HepG2 (cell line): Measurements from ENCODE around the gene UFL1. TPM values are rescaled to one million over a fixed set of nuclear protein-coding genes. Genes with fewer than 3 reads are reported as not detected.

Experiments
- AGO1 ChIP-seq: fragments of 200-400 bp; formaldehyde crosslinking; IDR thresholded peaks from 2 replicates; pipeline ENCODE4 v1.6.1; 2017; ENCODE audit warnings: mild to moderate bottlenecking, low read depth, low read length, moderate library complexity; ENCODE audit not compliant: poor library complexity, severe bottlenecking
- FOXM1 ChIP-seq: sonication (generic); formaldehyde crosslinking; IDR thresholded peaks from 2 replicates; pipeline ENCODE4 v1.5.0; 2020; ENCODE audit warnings: missing genetic modification reagents
- FOXO1 ChIP-seq: sonication (generic); formaldehyde crosslinking; IDR thresholded peaks from 2 replicates; pipeline ENCODE4 v1.4.0; 2020; ENCODE audit warnings: missing genetic modification reagents
- GABPB1 ChIP-seq: IDR thresholded peaks from 2 replicates; pipeline ENCODE4 v1.6.1; 2016; ENCODE audit warnings: mild to moderate bottlenecking, missing genetic modification reagents, moderate library complexity, missing compliant biosample characterization
- KLF16 ChIP-seq, 2 experiments: sonication (generic) in 1 of 2; formaldehyde crosslinking in 1 of 2; IDR thresholded peaks; 2 replicates each; pipeline versions ENCODE4 v1.6.1 to v1.8.0; 2016 to 2023; ENCODE audit warnings: missing genetic modification reagents in 2 of 2, missing compliant biosample characterization in 1 of 2
- TBL1XR1 ChIP-seq: fragments of 150-350 bp; IDR thresholded peaks from 2 replicates; pipeline ENCODE4 v1.6.1; 2014; ENCODE audit warnings: borderline replicate concordance, low read length; ENCODE audit not compliant: partially characterized antibody
- ZNF10 ChIP-seq: sonication (generic); formaldehyde crosslinking; IDR thresholded peaks from 2 replicates; pipeline ENCODE4 v1.4.0; 2020; ENCODE audit warnings: mild to moderate bottlenecking, low read depth, missing genetic modification reagents, borderline replicate concordance
- ZNF546 ChIP-seq: sonication (generic); formaldehyde crosslinking; conservative IDR thresholded peaks from 2 replicates; pipeline ENCODE4 v1.8.1; 2023; ENCODE audit warnings: mild to moderate bottlenecking, missing genetic modification reagents
- ZNF777 ChIP-seq: sonication (generic); formaldehyde crosslinking; IDR thresholded peaks from 2 replicates; pipeline ENCODE4 v1.4.0; 2020; ENCODE audit warnings: missing genetic modification reagents
- polyA plus RNA-seq, 8 experiments: library from polyadenylated mRNA; depleted of rRNA in 3 of 8; stranded (reverse) in 7 of 8; unstranded in 1 of 8; fragments of >200 nt; fragmentation: Illumina TruSeq in 4 of 8; extraction: Trizol in 4 of 8; gene quantifications; 2 replicates each; pipeline versions ENCODE4 v1.2.1 to v1.2.3, GENCODE V29; 2011 to 2016; ENCODE audit warnings: low read depth in 4 of 8, missing spikeins in 1 of 8, mixed read lengths in 1 of 8; ENCODE audit not compliant: insufficient read depth in 1 of 8
- total RNA-seq, 5 experiments: library from RNA; depleted of rRNA; stranded (reverse); fragments of >200 nt; fragmentation: Illumina TruSeq; extraction: Trizol; gene quantifications; 2 replicates each; pipeline ENCODE4 v1.2.3, GENCODE V29; 2016; ENCODE audit warnings: low read depth in 1 of 5
- TF ChIP-seq, protein P1 (sequence below): sonication (generic); formaldehyde crosslinking; IDR thresholded peaks from 2 replicates; pipeline ENCODE4 v1.8.0; 2022; ENCODE audit warnings: missing genetic modification reagents, low read depth, mild to moderate bottlenecking, borderline replicate concordance
- TF ChIP-seq, protein P2 (sequence below), 2 experiments: IDR thresholded peaks; 2 replicates each; pipeline ENCODE4 v1.6.1; 2011 to 2012; ENCODE audit warnings: low read length in 2 of 2, borderline replicate concordance in 1 of 2, low read depth in 1 of 2, mild to moderate bottlenecking in 1 of 2, moderate library complexity in 1 of 2
- TF ChIP-seq, protein P3 (sequence below): sonication (generic); formaldehyde crosslinking; IDR thresholded peaks from 2 replicates; pipeline ENCODE4 v1.5.0; 2020; ENCODE audit warnings: missing genetic modification reagents
- TF ChIP-seq, protein P4 (sequence below): sonication (generic); formaldehyde crosslinking; conservative IDR thresholded peaks from 2 replicates; pipeline ENCODE4 v1.8.0; 2022; ENCODE audit warnings: missing genetic modification reagents
- TF ChIP-seq, protein P5 (sequence below): sonication (generic); formaldehyde crosslinking; IDR thresholded peaks from 2 replicates; pipeline ENCODE4 v1.4.0; 2020; ENCODE audit warnings: missing genetic modification reagents, mild to moderate bottlenecking, borderline replicate concordance
- TF ChIP-seq, protein P6 (sequence below): sonication (generic); formaldehyde crosslinking; IDR thresholded peaks from 2 replicates; pipeline ENCODE4 v1.4.0; 2020; ENCODE audit warnings: missing genetic modification reagents

UFL1 gene
- total and polyA plus RNA-seq, 2 of the 13 experiments (the other 11 are each of a cell fraction or from before 2014, with no cell fraction given) = 8.8 to 24.7 TPM

DNA sequence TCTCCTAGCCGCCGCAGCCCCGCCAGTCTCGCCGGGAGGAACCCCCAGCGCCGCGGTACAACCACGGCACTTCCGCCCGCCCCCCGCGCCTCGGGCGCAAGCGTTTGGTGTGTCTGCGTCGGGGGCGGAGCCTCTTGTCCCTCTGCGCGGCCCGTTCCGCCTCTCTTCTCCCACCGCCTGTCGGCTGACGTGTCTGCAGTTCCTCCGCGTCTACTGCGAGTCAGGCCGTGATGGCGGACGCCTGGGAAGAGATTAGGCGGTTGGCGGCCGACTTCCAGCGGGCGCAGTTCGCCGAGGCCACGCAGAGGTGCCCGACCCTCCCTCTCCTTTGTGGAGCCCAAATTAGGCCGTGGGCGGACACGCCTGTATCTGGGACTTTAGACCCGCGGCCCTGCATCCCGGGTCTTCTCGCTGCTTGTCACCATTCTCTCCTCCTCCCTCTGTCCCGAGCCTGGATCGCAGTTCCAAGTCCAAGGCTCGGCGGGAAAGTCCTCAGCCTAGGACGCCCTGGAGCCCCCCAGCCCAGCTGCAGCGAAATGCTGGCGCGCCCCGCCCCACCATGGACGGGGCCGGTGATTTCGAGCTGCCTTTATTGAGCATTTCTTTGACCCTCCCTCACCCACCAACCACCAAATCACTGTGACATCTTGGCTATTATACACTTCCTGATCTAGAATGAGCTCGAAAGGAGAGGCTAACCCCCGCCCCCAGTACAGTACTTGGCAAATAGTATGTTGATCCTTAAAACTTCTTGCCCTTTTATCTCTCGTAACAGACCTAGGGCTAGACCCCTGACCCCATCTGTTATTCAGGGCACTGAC lies at the start of gene UFL1 (continued):
- TF ChIP-seq, protein P1, sequence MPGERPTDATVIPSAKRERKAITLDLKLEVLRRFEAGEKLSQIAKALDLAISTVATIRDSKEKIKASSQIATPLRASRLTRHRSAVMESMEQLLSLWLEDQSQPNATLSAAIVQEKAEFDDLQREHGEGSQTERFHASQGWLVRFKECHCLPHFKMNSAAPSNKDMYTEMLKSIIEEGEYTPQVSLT (CRISPR knock-in tag) = peak; percentile 79; the same call in 1 of the 2 replicates
- TF ChIP-seq KLF16 (CRISPR knock-in tag; IDR thresholded peaks at IDR 0.05) (peak in 1 of 2 experiments; percentile 89; a peak in 2 of 4 replicates), ZNF546 (0 out of 2 replicates have a peak, but pooled peaks have one; percentile 56), ZNF777 (CRISPR knock-in tag) (0 out of 2 replicates have a peak, but pooled peaks have one; percentile 29), FOXO1 (CRISPR knock-in tag) (peak; percentile 48), AGO1 (peak; percentile 77), ZNF10 (CRISPR knock-in tag) (no peak), TBL1XR1 (peak; percentile 63), GABPB1 (peak; percentile 91), FOXM1 (no peak)
- TF ChIP-seq, protein P2, sequence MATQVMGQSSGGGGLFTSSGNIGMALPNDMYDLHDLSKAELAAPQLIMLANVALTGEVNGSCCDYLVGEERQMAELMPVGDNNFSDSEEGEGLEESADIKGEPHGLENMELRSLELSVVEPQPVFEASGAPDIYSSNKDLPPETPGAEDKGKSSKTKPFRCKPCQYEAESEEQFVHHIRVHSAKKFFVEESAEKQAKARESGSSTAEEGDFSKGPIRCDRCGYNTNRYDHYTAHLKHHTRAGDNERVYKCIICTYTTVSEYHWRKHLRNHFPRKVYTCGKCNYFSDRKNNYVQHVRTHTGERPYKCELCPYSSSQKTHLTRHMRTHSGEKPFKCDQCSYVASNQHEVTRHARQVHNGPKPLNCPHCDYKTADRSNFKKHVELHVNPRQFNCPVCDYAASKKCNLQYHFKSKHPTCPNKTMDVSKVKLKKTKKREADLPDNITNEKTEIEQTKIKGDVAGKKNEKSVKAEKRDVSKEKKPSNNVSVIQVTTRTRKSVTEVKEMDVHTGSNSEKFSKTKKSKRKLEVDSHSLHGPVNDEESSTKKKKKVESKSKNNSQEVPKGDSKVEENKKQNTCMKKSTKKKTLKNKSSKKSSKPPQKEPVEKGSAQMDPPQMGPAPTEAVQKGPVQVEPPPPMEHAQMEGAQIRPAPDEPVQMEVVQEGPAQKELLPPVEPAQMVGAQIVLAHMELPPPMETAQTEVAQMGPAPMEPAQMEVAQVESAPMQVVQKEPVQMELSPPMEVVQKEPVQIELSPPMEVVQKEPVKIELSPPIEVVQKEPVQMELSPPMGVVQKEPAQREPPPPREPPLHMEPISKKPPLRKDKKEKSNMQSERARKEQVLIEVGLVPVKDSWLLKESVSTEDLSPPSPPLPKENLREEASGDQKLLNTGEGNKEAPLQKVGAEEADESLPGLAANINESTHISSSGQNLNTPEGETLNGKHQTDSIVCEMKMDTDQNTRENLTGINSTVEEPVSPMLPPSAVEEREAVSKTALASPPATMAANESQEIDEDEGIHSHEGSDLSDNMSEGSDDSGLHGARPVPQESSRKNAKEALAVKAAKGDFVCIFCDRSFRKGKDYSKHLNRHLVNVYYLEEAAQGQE (IDR thresholded peaks at IDR 0.05; ENCODE audit: borderline replicate concordance in 1 of 2, low read depth in 1 of 2, low read length in 2 of 2) = peak in 1 of 2 experiments; percentile 71; a peak in 1 of 4 replicates
- TF ChIP-seq, protein P3, sequence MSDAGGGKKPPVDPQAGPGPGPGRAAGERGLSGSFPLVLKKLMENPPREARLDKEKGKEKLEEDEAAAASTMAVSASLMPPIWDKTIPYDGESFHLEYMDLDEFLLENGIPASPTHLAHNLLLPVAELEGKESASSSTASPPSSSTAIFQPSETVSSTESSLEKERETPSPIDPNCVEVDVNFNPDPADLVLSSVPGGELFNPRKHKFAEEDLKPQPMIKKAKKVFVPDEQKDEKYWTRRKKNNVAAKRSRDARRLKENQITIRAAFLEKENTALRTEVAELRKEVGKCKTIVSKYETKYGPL (CRISPR knock-in tag) = peak; percentile 17; the same call in 1 of the 2 replicates
- TF ChIP-seq, protein P4, sequence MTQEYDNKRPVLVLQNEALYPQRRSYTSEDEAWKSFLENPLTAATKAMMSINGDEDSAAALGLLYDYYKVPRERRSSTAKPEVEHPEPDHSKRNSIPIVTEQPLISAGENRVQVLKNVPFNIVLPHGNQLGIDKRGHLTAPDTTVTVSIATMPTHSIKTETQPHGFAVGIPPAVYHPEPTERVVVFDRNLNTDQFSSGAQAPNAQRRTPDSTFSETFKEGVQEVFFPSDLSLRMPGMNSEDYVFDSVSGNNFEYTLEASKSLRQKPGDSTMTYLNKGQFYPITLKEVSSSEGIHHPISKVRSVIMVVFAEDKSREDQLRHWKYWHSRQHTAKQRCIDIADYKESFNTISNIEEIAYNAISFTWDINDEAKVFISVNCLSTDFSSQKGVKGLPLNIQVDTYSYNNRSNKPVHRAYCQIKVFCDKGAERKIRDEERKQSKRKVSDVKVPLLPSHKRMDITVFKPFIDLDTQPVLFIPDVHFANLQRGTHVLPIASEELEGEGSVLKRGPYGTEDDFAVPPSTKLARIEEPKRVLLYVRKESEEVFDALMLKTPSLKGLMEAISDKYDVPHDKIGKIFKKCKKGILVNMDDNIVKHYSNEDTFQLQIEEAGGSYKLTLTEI (CRISPR knock-in tag) = no peak
- TF ChIP-seq, protein P5, sequence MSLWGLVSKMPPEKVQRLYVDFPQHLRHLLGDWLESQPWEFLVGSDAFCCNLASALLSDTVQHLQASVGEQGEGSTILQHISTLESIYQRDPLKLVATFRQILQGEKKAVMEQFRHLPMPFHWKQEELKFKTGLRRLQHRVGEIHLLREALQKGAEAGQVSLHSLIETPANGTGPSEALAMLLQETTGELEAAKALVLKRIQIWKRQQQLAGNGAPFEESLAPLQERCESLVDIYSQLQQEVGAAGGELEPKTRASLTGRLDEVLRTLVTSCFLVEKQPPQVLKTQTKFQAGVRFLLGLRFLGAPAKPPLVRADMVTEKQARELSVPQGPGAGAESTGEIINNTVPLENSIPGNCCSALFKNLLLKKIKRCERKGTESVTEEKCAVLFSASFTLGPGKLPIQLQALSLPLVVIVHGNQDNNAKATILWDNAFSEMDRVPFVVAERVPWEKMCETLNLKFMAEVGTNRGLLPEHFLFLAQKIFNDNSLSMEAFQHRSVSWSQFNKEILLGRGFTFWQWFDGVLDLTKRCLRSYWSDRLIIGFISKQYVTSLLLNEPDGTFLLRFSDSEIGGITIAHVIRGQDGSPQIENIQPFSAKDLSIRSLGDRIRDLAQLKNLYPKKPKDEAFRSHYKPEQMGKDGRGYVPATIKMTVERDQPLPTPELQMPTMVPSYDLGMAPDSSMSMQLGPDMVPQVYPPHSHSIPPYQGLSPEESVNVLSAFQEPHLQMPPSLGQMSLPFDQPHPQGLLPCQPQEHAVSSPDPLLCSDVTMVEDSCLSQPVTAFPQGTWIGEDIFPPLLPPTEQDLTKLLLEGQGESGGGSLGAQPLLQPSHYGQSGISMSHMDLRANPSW (CRISPR knock-in tag) = no peak; the same call in 1 of the 2 replicates
- TF ChIP-seq, protein P6, sequence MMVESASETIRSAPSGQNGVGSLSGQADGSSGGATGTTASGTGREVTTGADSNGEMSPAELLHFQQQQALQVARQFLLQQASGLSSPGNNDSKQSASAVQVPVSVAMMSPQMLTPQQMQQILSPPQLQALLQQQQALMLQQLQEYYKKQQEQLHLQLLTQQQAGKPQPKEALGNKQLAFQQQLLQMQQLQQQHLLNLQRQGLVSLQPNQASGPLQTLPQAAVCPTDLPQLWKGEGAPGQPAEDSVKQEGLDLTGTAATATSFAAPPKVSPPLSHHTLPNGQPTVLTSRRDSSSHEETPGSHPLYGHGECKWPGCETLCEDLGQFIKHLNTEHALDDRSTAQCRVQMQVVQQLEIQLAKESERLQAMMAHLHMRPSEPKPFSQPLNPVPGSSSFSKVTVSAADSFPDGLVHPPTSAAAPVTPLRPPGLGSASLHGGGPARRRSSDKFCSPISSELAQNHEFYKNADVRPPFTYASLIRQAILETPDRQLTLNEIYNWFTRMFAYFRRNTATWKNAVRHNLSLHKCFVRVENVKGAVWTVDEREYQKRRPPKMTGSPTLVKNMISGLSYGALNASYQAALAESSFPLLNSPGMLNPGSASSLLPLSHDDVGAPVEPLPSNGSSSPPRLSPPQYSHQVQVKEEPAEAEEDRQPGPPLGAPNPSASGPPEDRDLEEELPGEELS (CRISPR knock-in tag) = peak; percentile 49; the same call in 1 of the 2 replicates
